ENCODE results near the gene DHDDS.
A peak's percentile ranks its signal among the peaks of the same experiment; 100 is the strongest.
"Not testable (repeated sequence)": the region's sequence is repeated elsewhere in the genome, so short reads cannot be mapped to it uniquely, and the experiment has no call there.

Gene DHDDS

GRCh38 chr1:26510711-26511110 is 78.6 kb downstream of the DHDDS start:
- not testable (repeated sequence) for H3K23ac ChIP-seq (ENCODE audit: low read length in 2 of 2); H3K4me2 ChIP-seq (ENCODE audit: low read length, poor library complexity, severe bottlenecking); H3K27me3 ChIP-seq (ENCODE audit: control insufficient read depth in 1 of 2, insufficient read depth in 1 of 2, low read length in 2 of 2); H3K4me3 ChIP-seq (ENCODE audit: insufficient read depth in 1 of 2, low read depth in 1 of 2, low read length in 2 of 2); H4K8ac ChIP-seq (ENCODE audit: low read length); H3K4me1 ChIP-seq (ENCODE audit: control insufficient read depth, insufficient read depth, low read depth, low read length); H4K91ac ChIP-seq (ENCODE audit: low read length); H3K4ac ChIP-seq (ENCODE audit: low read depth in 1 of 2, low read length in 2 of 2); H2BK12ac ChIP-seq (ENCODE audit: low read length in 2 of 2); H3K9ac ChIP-seq (ENCODE audit: low read length); H2BK5ac ChIP-seq (ENCODE audit: low read depth, low read length, poor library complexity, severe bottlenecking); H3K14ac ChIP-seq (ENCODE audit: low read length in 2 of 2); H2AK5ac ChIP-seq (ENCODE audit: low read length, severe bottlenecking); H3K9me3 ChIP-seq (ENCODE audit: control insufficient read depth, low read length); H3K36me3 ChIP-seq (ENCODE audit: control insufficient read depth in 1 of 2, insufficient read depth in 2 of 2, low read depth in 1 of 2, low read length in 2 of 2); H2AFZ ChIP-seq (ENCODE audit: low read depth, low read length); DNase-seq; H2BK15ac ChIP-seq (ENCODE audit: low read depth, poor library complexity, severe bottlenecking); H2BK120ac ChIP-seq (ENCODE audit: low read depth, low read length); H3K18ac ChIP-seq (ENCODE audit: low read depth in 1 of 2, low read length in 2 of 2); H3K79me1 ChIP-seq (replicated peaks; ENCODE audit: low read length, poor library complexity, severe bottlenecking)
- peak overlapping the region; percentile 85 for H3K27ac ChIP-seq (ENCODE audit: low read length, poor library complexity, severe bottlenecking)
- WGBS: 63% methylated on average over 1 of the region's 2 CpGs

GRCh38 chr1:26515836-26516235 is 83.7 kb downstream of the DHDDS start:
- H3K4me1 ChIP-seq (ENCODE audit: control insufficient read depth, insufficient read depth, low read depth, low read length); H3K36me3 ChIP-seq (ENCODE audit: control insufficient read depth in 1 of 2, insufficient read depth in 2 of 2, low read depth in 1 of 2, low read length in 2 of 2); H3K27ac ChIP-seq (ENCODE audit: low read length, poor library complexity, severe bottlenecking); DNase-seq; H3K4ac ChIP-seq (ENCODE audit: low read depth in 1 of 2, low read length in 2 of 2); H4K8ac ChIP-seq (ENCODE audit: low read length); H2AFZ ChIP-seq (ENCODE audit: low read depth, low read length); H3K4me2 ChIP-seq (ENCODE audit: low read length, poor library complexity, severe bottlenecking); H2BK12ac ChIP-seq (ENCODE audit: low read length in 2 of 2); H3K27me3 ChIP-seq (ENCODE audit: control insufficient read depth in 1 of 2, insufficient read depth in 1 of 2, low read length in 2 of 2); H3K9me3 ChIP-seq (ENCODE audit: control insufficient read depth, low read length); H3K14ac ChIP-seq (ENCODE audit: low read length in 2 of 2); H2AK5ac ChIP-seq (ENCODE audit: low read length, severe bottlenecking); H2BK15ac ChIP-seq (ENCODE audit: low read depth, poor library complexity, severe bottlenecking); H2BK120ac ChIP-seq (ENCODE audit: low read depth, low read length); H3K4me3 ChIP-seq (ENCODE audit: insufficient read depth in 1 of 2, low read depth in 1 of 2, low read length in 2 of 2); H4K91ac ChIP-seq (ENCODE audit: low read length); H3K79me1 ChIP-seq (replicated peaks; ENCODE audit: low read length, poor library complexity, severe bottlenecking); H3K18ac ChIP-seq (ENCODE audit: low read depth in 1 of 2, low read length in 2 of 2); H3K9ac ChIP-seq (ENCODE audit: low read length); H3K23ac ChIP-seq (ENCODE audit: low read length in 2 of 2); H2BK5ac ChIP-seq (ENCODE audit: low read depth, low read length, poor library complexity, severe bottlenecking): not testable (repeated sequence)
- WGBS: 91% methylated on average over 4 of the region's 4 CpGs

GRCh38 chr1:26516987-26517765 is 85.1 kb downstream of the DHDDS start:
- peaks cover 7 to 9% of the 10 kb centered on the region in 2 experiments for H3K27me3 ChIP-seq (ENCODE audit: control insufficient read depth in 1 of 2, insufficient read depth in 1 of 2, low read length in 2 of 2)
- whole genome bisulfite sequencing: 97% methylated on average over 4 of the region's 4 CpGs

GRCh38 chr1:26517766-26518049 is 85.6 kb downstream of the DHDDS start:
- Histone ChIP-seq H2BK5ac (ENCODE audit: low read depth, low read length, poor library complexity, severe bottlenecking) (no peak overlapping the region), H3K4me3 (ENCODE audit: insufficient read depth in 1 of 2, low read depth in 1 of 2, low read length in 2 of 2) (no peak overlapping the region), H3K79me1 (replicated peaks; ENCODE audit: low read length, poor library complexity, severe bottlenecking) (no peaks in the 10 kb centered on the region), H3K4me2 (ENCODE audit: low read length, poor library complexity, severe bottlenecking) (no peak overlapping the region), H3K23ac (ENCODE audit: low read length in 2 of 2) (no peak overlapping the region), H2BK120ac (ENCODE audit: low read depth, low read length) (no peak overlapping the region), H4K91ac (ENCODE audit: low read length) (no peak overlapping the region), H3K4me1 (ENCODE audit: control insufficient read depth, insufficient read depth, low read depth, low read length) (no peaks in the 10 kb centered on the region), H3K14ac (ENCODE audit: low read length in 2 of 2) (no peak overlapping the region), H3K18ac (ENCODE audit: low read depth in 1 of 2, low read length in 2 of 2) (no peak overlapping the region), H3K9ac (ENCODE audit: low read length) (no peak overlapping the region), H2BK12ac (ENCODE audit: low read length in 2 of 2) (no peak overlapping the region), H3K27ac (ENCODE audit: low read length, poor library complexity, severe bottlenecking) (no peak overlapping the region), H3K4ac (ENCODE audit: low read depth in 1 of 2, low read length in 2 of 2) (no peak overlapping the region), H3K27me3 (ENCODE audit: control insufficient read depth in 1 of 2, insufficient read depth in 1 of 2, low read length in 2 of 2) (peaks cover 11 to 14% of the 10 kb centered on the region in 2 experiments), H2BK15ac (ENCODE audit: low read depth, poor library complexity, severe bottlenecking) (no peak overlapping the region), H2AFZ (ENCODE audit: low read depth, low read length) (no peak overlapping the region), H3K9me3 (ENCODE audit: control insufficient read depth, low read length) (no peaks in the 10 kb centered on the region), H2AK5ac (ENCODE audit: low read length, severe bottlenecking) (no peak overlapping the region), H3K36me3 (ENCODE audit: control insufficient read depth in 1 of 2, insufficient read depth in 2 of 2, low read depth in 1 of 2, low read length in 2 of 2) (no peaks in the 10 kb centered on the region), H4K8ac (ENCODE audit: low read length) (no peak overlapping the region)
- WGBS: 29% methylated on average over 1 of the region's 1 CpG
- no peak for DNase-seq

More at GRCh38 chr1:26516987-26517765, 85.1 kb downstream of the DHDDS start:
- H3K4ac ChIP-seq (ENCODE audit: low read depth in 1 of 2, low read length in 2 of 2): no peak overlapping the region
- H3K9me3 ChIP-seq (ENCODE audit: control insufficient read depth, low read length): peaks cover 3% of the 10 kb centered on the region
- H4K8ac ChIP-seq (ENCODE audit: low read length): no peak overlapping the region
- no peaks in the 10 kb centered on the region for H3K36me3 ChIP-seq (ENCODE audit: control insufficient read depth in 1 of 2, insufficient read depth in 2 of 2, low read depth in 1 of 2, low read length in 2 of 2)
- DNase-seq: no peak
- H2BK15ac ChIP-seq (ENCODE audit: low read depth, poor library complexity, severe bottlenecking): no peak overlapping the region
- H3K9ac ChIP-seq (ENCODE audit: low read length): no peak overlapping the region
- no peak overlapping the region for H3K4me3 ChIP-seq (ENCODE audit: insufficient read depth in 1 of 2, low read depth in 1 of 2, low read length in 2 of 2)
- H3K4me1 ChIP-seq (ENCODE audit: control insufficient read depth, insufficient read depth, low read depth, low read length): no peaks in the 10 kb centered on the region
- no peak overlapping the region for H3K4me2 ChIP-seq (ENCODE audit: low read length, poor library complexity, severe bottlenecking)
- no peak overlapping the region for H2BK12ac ChIP-seq (ENCODE audit: low read length in 2 of 2)
- H3K18ac ChIP-seq (ENCODE audit: low read depth in 1 of 2, low read length in 2 of 2): no peak overlapping the region
- H3K14ac ChIP-seq (ENCODE audit: low read length in 2 of 2): no peak overlapping the region
- H2BK120ac ChIP-seq (ENCODE audit: low read depth, low read length): no peak overlapping the region
- H2AK5ac ChIP-seq (ENCODE audit: low read length, severe bottlenecking): no peak overlapping the region
- no peak overlapping the region for H2AFZ ChIP-seq (ENCODE audit: low read depth, low read length)
- no peak overlapping the region for H2BK5ac ChIP-seq (ENCODE audit: low read depth, low read length, poor library complexity, severe bottlenecking)
- H3K79me1 ChIP-seq (replicated peaks; ENCODE audit: low read length, poor library complexity, severe bottlenecking): no peaks in the 10 kb centered on the region
- no peak overlapping the region for H4K91ac ChIP-seq (ENCODE audit: low read length)
- H3K27ac ChIP-seq (ENCODE audit: low read length, poor library complexity, severe bottlenecking): no peak overlapping the region
- H3K23ac ChIP-seq (ENCODE audit: low read length in 2 of 2): no peak overlapping the region

Measured in mesenchymal stem cell (in vitro differentiated cells and primary cell).